Measurements from ENCODE around the gene ZNF318.
A peak's percentile ranks its signal among the peaks of the same experiment; 100 is the strongest.

Gene ZNF318

DNA sequence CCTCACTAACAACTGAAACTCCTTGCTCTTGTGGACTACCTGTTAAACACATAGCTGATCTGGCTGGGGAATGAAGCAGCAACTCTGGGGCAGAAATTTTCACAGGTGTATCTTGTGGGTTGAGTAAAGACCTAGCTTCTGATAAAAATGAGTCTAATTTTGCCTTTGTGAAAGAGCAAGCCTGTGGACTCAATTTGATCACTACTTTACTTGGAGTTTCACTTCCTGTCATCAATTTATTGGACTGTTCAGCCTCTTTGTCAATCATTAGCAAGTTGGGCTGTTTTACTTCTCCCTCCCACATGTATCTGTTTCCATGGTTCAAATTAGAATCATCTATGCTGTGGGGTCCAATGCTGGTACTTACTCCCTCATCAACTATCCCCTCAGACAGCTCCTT is 31.2 kb downstream of the ZNF318 start:
- peak; percentile 91 for FAIRE-seq

DNA sequence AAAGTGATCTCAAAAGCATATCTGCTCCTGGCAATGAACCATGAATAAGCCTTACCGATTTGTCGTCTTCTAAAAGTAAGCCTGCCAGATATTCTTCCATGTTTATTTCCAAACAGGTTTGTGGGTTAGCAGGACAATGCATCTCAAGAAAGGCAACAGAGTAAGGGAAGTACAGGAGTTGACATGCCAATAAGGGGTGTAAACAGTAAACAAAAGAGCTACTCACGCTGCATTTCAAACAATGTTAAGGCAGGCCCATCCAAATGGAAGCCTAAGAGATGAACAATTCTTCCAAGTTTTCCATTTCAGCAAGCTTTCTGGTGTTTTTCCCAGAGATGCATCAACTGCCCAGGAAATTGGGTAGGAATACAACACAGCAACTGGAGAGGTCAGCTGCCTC is 33.1 kb downstream of the ZNF318 start:
- DNase-seq (ENCODE audit: insufficient read length, low spot score) (no peak), FAIRE-seq (no peak)
- TF ChIP-seq TAF1 (IDR thresholded peaks at IDR 0.05; ENCODE audit: low read depth, low read length) (no peak), SPI1 (IDR thresholded peaks at IDR 0.05; ENCODE audit: low read depth, low read length) (no peak), POLR2AphosphoS5 (IDR thresholded peaks at IDR 0.05; ENCODE audit: low read depth, low read length) (no peak), PAX5 (IDR thresholded peaks at IDR 0.05; ENCODE audit: insufficient read depth, low read length, severe bottlenecking) (no peak), POLR2A (IDR thresholded peaks at IDR 0.05; ENCODE audit: low read depth, low read length) (no peak), POU2F2 (IDR thresholded peaks at IDR 0.05; ENCODE audit: low read depth, low read length) (no peak)

More for the DNA sequence above, 31.2 kb downstream of the ZNF318 start:
- DNase-seq (ENCODE audit: insufficient read length, low spot score): no peak
- TF ChIP-seq POU2F2 (IDR thresholded peaks at IDR 0.05; ENCODE audit: low read depth, low read length) (no peak), PAX5 (IDR thresholded peaks at IDR 0.05; ENCODE audit: insufficient read depth, low read length, severe bottlenecking) (no peak), POLR2A (IDR thresholded peaks at IDR 0.05; ENCODE audit: low read depth, low read length) (no peak), POLR2AphosphoS5 (IDR thresholded peaks at IDR 0.05; ENCODE audit: low read depth, low read length) (peak; percentile 55; the same call in 1 of the 2 replicates), SPI1 (IDR thresholded peaks at IDR 0.05; ENCODE audit: low read depth, low read length) (peak; percentile 96), TAF1 (IDR thresholded peaks at IDR 0.05; ENCODE audit: low read depth, low read length) (no peak)

DNA sequence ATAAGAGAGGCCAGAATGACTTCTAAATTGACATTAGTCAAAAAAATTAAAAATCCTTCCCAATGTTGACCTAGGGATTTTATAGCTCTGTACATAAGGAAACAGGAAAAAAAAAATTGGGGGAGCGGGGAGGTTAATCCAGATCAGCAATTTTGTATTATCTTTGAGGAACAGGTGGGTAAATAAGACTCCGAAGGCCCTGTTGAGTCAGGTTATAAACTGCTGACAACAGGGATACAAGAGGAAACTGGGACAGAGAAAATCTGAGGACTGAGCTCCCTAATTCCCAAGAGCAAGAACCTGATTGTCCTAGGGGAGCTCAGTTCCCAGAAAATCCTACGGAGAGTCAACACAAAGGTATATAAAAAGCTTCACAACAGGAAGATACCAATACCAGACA is 34.0 kb downstream of the ZNF318 start:
- FAIRE-seq (no peak), DNase-seq (ENCODE audit: insufficient read length, low spot score) (no peak)
- TF ChIP-seq POLR2A (IDR thresholded peaks at IDR 0.05; ENCODE audit: low read depth, low read length) (no peak; the same call in 1 of the 2 replicates), POU2F2 (IDR thresholded peaks at IDR 0.05; ENCODE audit: low read depth, low read length) (no peak), SPI1 (IDR thresholded peaks at IDR 0.05; ENCODE audit: low read depth, low read length) (no peak), TAF1 (IDR thresholded peaks at IDR 0.05; ENCODE audit: low read depth, low read length) (no peak), POLR2AphosphoS5 (IDR thresholded peaks at IDR 0.05; ENCODE audit: low read depth, low read length) (no peak), PAX5 (IDR thresholded peaks at IDR 0.05; ENCODE audit: insufficient read depth, low read length, severe bottlenecking) (no peak)

DNA sequence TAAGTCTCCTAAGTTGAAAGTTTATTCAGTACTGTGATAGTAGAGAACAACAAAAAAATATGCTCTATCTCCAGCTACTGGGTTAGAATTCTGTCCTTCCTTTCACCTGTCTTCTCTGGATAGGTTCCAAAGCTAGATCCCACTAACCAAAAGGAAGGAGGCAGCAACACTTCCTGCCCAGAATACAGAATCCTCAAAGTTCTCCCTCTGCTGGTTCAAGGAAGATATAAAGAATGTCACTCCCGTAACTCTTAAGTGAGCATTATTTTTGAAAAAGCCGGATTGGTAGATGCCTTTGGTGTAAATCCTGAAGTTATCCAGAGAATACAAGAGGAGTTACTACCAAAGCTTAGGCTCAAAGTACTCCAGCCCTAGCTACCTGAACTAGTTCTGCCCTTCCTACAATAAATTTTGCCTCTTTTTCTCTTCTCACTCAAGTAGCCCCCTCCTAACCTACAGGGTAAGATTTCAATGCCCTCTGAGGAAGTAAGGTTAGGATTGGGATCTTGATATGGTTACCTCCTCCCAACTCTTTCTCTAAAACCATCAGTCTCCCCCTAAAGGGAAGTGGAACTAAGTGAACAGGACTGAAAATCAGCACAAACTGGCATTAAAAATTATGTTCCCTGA is 34.9 kb downstream of the ZNF318 start:
- FAIRE-seq: no peak
- no peak for DNase-seq (ENCODE audit: insufficient read length, low spot score)
- TF ChIP-seq SPI1 (IDR thresholded peaks at IDR 0.05; ENCODE audit: low read depth, low read length): peak; percentile 45
- no peak; the same call in 1 of the 2 replicates for TF ChIP-seq POLR2A (IDR thresholded peaks at IDR 0.05; ENCODE audit: low read depth, low read length)
- peak; percentile 42; the same call in 1 of the 2 replicates for TF ChIP-seq POLR2AphosphoS5 (IDR thresholded peaks at IDR 0.05; ENCODE audit: low read depth, low read length)

DNA sequence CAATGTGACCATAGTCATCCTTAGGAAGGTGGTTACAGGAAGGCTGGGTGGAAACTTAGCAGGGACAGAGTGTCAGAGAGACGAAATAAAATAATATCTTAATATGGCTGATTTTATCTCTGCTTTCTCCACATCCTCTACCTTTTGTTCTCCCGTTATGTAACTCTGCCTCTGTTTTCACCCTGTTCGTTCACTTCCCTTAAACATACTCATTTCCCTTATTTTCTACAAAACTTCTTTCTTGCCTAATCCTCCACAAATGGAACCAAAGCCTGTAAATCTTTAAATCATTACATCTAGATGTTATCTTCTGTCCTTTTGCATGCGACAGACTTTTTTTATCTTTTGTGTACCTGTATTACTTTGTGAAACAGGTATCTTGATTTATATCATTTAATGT is 37.6 kb downstream of the ZNF318 start:
- FAIRE-seq (no peak), DNase-seq (ENCODE audit: insufficient read length, low spot score) (no peak)
- TF ChIP-seq POLR2A (IDR thresholded peaks at IDR 0.05; ENCODE audit: low read depth, low read length) (no peak), PAX5 (IDR thresholded peaks at IDR 0.05; ENCODE audit: insufficient read depth, low read length, severe bottlenecking) (no peak), TAF1 (IDR thresholded peaks at IDR 0.05; ENCODE audit: low read depth, low read length) (no peak), SPI1 (IDR thresholded peaks at IDR 0.05; ENCODE audit: low read depth, low read length) (no peak)

DNA sequence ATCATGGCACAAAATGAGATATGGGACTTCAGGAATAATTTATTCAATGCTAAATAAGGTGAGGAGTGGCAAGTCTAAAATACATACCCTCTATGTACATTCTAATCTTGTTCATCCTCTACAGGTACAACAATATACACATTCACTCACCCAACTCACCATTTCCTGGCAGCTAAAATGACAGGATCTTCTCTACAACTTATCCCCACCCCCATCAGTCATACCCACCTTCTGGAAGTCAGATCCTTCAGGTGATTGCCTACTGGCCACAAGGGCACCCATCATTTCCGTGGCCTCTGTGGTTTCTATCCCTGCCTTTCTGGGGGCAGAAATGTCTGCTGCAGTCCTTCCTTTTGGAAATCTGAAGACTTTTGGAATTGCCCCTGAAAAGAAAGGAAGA is 38.0 kb downstream of the ZNF318 start:
- DNase-seq (ENCODE audit: insufficient read length, low spot score) (no peak), FAIRE-seq (peak; percentile 5)
- no peak for TF ChIP-seq POLR2AphosphoS5 (IDR thresholded peaks at IDR 0.05; ENCODE audit: low read depth, low read length)
- TF ChIP-seq POU2F2 (IDR thresholded peaks at IDR 0.05; ENCODE audit: low read depth, low read length): 0 out of 2 replicates have a peak, but pooled peaks have one; percentile 16

DNA sequence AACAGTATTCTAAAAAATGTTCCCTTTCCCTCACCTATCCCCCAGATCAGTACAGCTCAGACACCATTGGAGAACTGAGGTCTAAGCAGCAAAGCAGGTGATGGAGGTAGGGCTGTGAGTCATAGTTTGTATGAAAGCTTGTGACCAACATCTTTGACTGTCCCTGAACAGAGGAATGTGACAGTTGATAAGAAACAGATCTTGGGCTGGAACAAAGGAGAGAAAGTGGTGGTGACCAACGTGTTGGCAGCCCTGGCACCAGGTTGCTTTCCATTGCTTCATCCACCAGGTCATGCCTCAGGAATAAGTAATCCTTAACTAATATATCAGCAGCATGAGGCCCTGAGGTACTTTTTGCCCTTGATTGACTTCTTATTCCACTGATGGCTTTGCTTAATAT is 40.9 kb downstream of the ZNF318 start:
- TF ChIP-seq TAF1 (IDR thresholded peaks at IDR 0.05; ENCODE audit: low read depth, low read length) (no peak), POU2F2 (IDR thresholded peaks at IDR 0.05; ENCODE audit: low read depth, low read length) (no peak), PAX5 (IDR thresholded peaks at IDR 0.05; ENCODE audit: insufficient read depth, low read length, severe bottlenecking) (no peak), POLR2AphosphoS5 (IDR thresholded peaks at IDR 0.05; ENCODE audit: low read depth, low read length) (no peak), SPI1 (IDR thresholded peaks at IDR 0.05; ENCODE audit: low read depth, low read length) (no peak)
- FAIRE-seq: no peak

DNA sequence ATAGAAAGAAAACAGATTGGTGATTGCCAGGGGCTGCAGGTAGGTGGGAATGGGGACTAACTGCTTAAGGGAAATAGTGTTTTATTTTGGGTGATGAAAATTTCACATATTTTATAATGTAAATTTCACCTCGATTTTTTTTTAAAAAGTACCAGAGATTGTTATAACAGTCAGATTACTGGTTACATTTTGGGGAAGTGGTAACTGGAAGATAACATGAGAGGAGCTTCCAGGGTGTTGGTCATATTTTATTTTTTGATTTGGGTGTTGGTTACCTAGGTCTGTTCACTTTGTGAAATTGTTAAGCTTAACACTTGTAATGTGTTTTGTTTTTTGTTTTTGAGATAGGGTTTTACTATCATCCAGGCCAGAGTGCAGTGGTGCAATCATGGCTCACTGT is 43.6 kb downstream of the ZNF318 start:
- TF ChIP-seq POU2F2 (IDR thresholded peaks at IDR 0.05; ENCODE audit: low read depth, low read length): no peak
- no peak for TF ChIP-seq POLR2AphosphoS5 (IDR thresholded peaks at IDR 0.05; ENCODE audit: low read depth, low read length)
- no peak for TF ChIP-seq POLR2A (IDR thresholded peaks at IDR 0.05; ENCODE audit: low read depth, low read length)
- no peak for TF ChIP-seq SPI1 (IDR thresholded peaks at IDR 0.05; ENCODE audit: low read depth, low read length)
- TF ChIP-seq TAF1 (IDR thresholded peaks at IDR 0.05; ENCODE audit: low read depth, low read length): no peak
- no peak for TF ChIP-seq PAX5 (IDR thresholded peaks at IDR 0.05; ENCODE audit: insufficient read depth, low read length, severe bottlenecking)
- FAIRE-seq (no peak), DNase-seq (ENCODE audit: insufficient read length, low spot score) (no peak)

More for the DNA sequence above, 40.9 kb downstream of the ZNF318 start:
- no peak for DNase-seq (ENCODE audit: insufficient read length, low spot score)

DNA sequence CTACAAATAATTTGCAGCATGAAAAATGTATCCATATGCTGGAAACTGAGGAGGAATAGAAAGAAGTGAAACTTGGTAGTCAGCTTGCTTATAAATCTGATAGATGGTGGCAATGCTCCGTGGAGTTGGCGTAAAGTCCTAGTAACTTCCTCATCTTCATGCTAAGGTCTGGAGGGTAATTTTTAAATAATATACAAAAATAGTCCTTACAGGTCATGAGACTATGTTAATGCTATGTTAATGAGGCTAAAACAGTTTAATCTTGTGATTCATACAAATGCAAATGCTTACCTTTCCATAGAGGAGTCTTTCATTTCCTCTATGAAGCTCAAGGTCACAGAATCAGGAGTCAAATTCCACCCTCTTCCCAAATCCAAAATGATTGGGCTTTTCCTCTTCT is 51.4 kb downstream of the ZNF318 start:
- TF ChIP-seq SPI1 (IDR thresholded peaks at IDR 0.05; ENCODE audit: low read depth, low read length) (no peak), POLR2A (IDR thresholded peaks at IDR 0.05; ENCODE audit: low read depth, low read length) (no peak)
- DNase-seq (ENCODE audit: insufficient read length, low spot score) (no peak), FAIRE-seq (no peak)

DNA sequence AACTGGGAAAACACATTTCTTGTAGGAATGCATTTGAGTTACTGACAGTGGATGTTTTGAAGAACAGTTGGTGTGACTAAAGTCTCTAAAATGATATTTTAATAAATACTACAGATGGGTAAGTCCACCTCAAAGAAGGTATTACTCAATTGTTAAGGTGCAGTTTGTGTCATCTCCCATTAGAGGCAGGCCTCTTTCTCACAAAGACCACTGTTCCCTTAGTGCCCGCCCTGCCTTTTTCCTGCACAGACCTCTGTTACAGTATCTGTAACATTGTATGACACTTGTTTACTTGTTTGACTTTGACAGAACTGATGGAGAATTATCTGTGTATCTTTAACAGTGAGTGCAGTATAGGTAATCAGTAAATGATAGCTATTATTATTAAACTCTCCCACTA is 55.6 kb downstream of the ZNF318 start:
- no peak for FAIRE-seq
- TF ChIP-seq POLR2AphosphoS5 (IDR thresholded peaks at IDR 0.05; ENCODE audit: low read depth, low read length) (no peak), TAF1 (IDR thresholded peaks at IDR 0.05; ENCODE audit: low read depth, low read length) (no peak), POLR2A (IDR thresholded peaks at IDR 0.05; ENCODE audit: low read depth, low read length) (no peak), SPI1 (IDR thresholded peaks at IDR 0.05; ENCODE audit: low read depth, low read length) (no peak), POU2F2 (IDR thresholded peaks at IDR 0.05; ENCODE audit: low read depth, low read length) (no peak), PAX5 (IDR thresholded peaks at IDR 0.05; ENCODE audit: insufficient read depth, low read length, severe bottlenecking) (no peak)
- DNase-seq (ENCODE audit: insufficient read length, low spot score): no peak
